AML-193 (cell line): ENCODE data around the gene ANKMY1.

Source experiments
- DNase-seq, 2 experiments: peaks; one replicate each; lab custom pipeline; 2025; lab: John Stamatoyannopoulos, UW

The ANKMY1 gene

GRCh38 chr2:240460253-240460711, 97.5 kb downstream of the ANKMY1 start:
- DNase-seq: no peak

GRCh38 chr2:240459401-240460252, 98.2 kb downstream of the ANKMY1 start:
- DNase-seq: no peak

- DNase-seq: no peak
These were observed 98.8 kb downstream of the ANKMY1 start for GRCh38 chr2:240458900-240459391.

GRCh38 chr2:240458044-240458899, 99.5 kb downstream of the ANKMY1 start:
- DNase-seq: no peak

GRCh38 chr2:240457223-240458043, 100.4 kb downstream of the ANKMY1 start:
- DNase-seq: no peak

- no peak for DNase-seq
These were observed 101.2 kb downstream of the ANKMY1 start for GRCh38 chr2:240456447-240457222.

- no peak for DNase-seq
These were observed 101.9 kb downstream of the ANKMY1 start for GRCh38 chr2:240455647-240456446.

- no peak for DNase-seq
These were observed 102.5 kb downstream of the ANKMY1 start for GRCh38 chr2:240455272-240455646.

- DNase-seq: no peak
These were observed 103.5 kb downstream of the ANKMY1 start for GRCh38 chr2:240454106-240454901.

GRCh38 chr2:240453461-240454105, 104.2 kb downstream of the ANKMY1 start:
- DNase-seq: no peak

- no peak for DNase-seq
These were observed 105.1 kb downstream of the ANKMY1 start for GRCh38 chr2:240452462-240453256.

- no peak for DNase-seq
These were observed 105.9 kb downstream of the ANKMY1 start for GRCh38 chr2:240451791-240452461.

- no peak for DNase-seq
These were observed 106.6 kb downstream of the ANKMY1 start for GRCh38 chr2:240451108-240451611.

- no peak for DNase-seq
These were observed 107.2 kb downstream of the ANKMY1 start for GRCh38 chr2:240450532-240451107.

GRCh38 chr2:240449764-240450531, 107.8 kb downstream of the ANKMY1 start:
- DNase-seq: no peak
